ENCODE data around the gene SDC4. TPM values are rescaled to one million over a fixed set of nuclear protein-coding genes. Genes with fewer than 3 reads are reported as not detected.

SDC4 gene
- total RNA-seq, 2 experiments from 2014 or later, result 21.1 to 22.0 TPM

GRCh38 chr20:45318948-45319347 lies 29.3 kb downstream of the SDC4 start:
- ChIA-PET CTCF (interaction anchor here (0.5 to 8.4 kb wide), 33 partner anchors 9 to 461 kb away, joined by 3 to 79 read pairs (median 5); partner anchors contain the start of genes KCNS1, RBPJL and SYS1), POLR2A (interaction anchor here (0.9 to 1.5 kb wide), 4 partner anchors 24 to 119 kb away, joined by 3 read pairs; partner anchors contain the start of gene SYS1)
- Mint-ChIP-seq H3K4me3 (peak overlapping the region; percentile 33), H3K27me3 (peaks cover 16% of the 10 kb centered on the region), H3K9me3 (no peaks in the 10 kb centered on the region), H3K36me3 (ENCODE audit: low read depth) (no peaks in the 10 kb centered on the region), H3K27ac (peak overlapping the region; percentile 85), H3K4me1 (ENCODE audit: low read depth) (peaks cover 33% of the 10 kb centered on the region)
- ATAC-seq (peak; percentile 19), DNase-seq (no peak)
- intact Hi-C loops (cut with micrococcal nuclease), result loop anchor here (2.0 kb wide), 1 partner anchor 118 kb away; no protein-coding TSS in a partner anchor
- TF ChIP-seq CTCF (IDR thresholded peaks at IDR 0.05), result no peak

GRCh38 chr20:45318386-45318939 lies 29.8 kb downstream of the SDC4 start:
- TF ChIP-seq CTCF (IDR thresholded peaks at IDR 0.05), result no peak
- H3K27me3 Mint-ChIP-seq, result peaks cover 21% of the 10 kb centered on the region
- no peak for ATAC-seq
- peak; percentile 44 for DNase-seq
- H3K4me3 Mint-ChIP-seq, result peak overlapping the region; percentile 33
- ChIA-PET CTCF (interaction anchor here (0.9 to 8.4 kb wide), 29 partner anchors 9 to 453 kb away, joined by 3 to 79 read pairs (median 6); partner anchors contain the start of genes KCNS1, RBPJL and SYS1), POLR2A (interaction anchor here (0.9 to 1.5 kb wide), 3 partner anchors 29 to 119 kb away, joined by 3 read pairs; partner anchors contain the start of gene SYS1)
- H3K4me1 Mint-ChIP-seq (ENCODE audit: low read depth), result peaks cover 33% of the 10 kb centered on the region
- peak overlapping the region; percentile 85 for H3K27ac Mint-ChIP-seq
- no peaks in the 10 kb centered on the region for H3K36me3 Mint-ChIP-seq (ENCODE audit: low read depth)
- intact Hi-C loops (cut with micrococcal nuclease), result loop anchor here (2.0 kb wide), 1 partner anchor 118 kb away; no protein-coding TSS in a partner anchor
- no peaks in the 10 kb centered on the region for H3K9me3 Mint-ChIP-seq

- Mint-ChIP-seq H3K4me3 (no peak overlapping the region), H3K27me3 (peaks cover 22% of the 10 kb centered on the region), H3K4me1 (ENCODE audit: low read depth) (peaks cover 33% of the 10 kb centered on the region), H3K9me3 (no peaks in the 10 kb centered on the region), H3K27ac (peak overlapping the region; percentile 85), H3K36me3 (ENCODE audit: low read depth) (no peaks in the 10 kb centered on the region)
- intact Hi-C loops (cut with micrococcal nuclease), result loop anchor here (2.0 kb wide), 1 partner anchor 119 kb away; no protein-coding TSS in a partner anchor
- DNase-seq, result no peak
- TF ChIP-seq CTCF (IDR thresholded peaks at IDR 0.05), result no peak
- no peak for ATAC-seq
- ChIA-PET CTCF (interaction anchor here (0.9 to 8.4 kb wide), 16 partner anchors 11 to 453 kb away, joined by 3 to 79 read pairs (median 11); partner anchors contain the start of genes KCNS1, RBPJL and SYS1), POLR2A (interaction anchor here (1.5 kb wide), 1 partner anchor 45 kb away, joined by 3 read pairs; the partner anchor contains the start of gene SYS1)
Measured at GRCh38 chr20:45317826-45318225, 30.4 kb downstream of the SDC4 start.

GRCh38 chr20:45316150-45317080 lies 31.8 kb downstream of the SDC4 start:
- no peaks in the 10 kb centered on the region for H3K36me3 Mint-ChIP-seq (ENCODE audit: low read depth)
- no peak for ATAC-seq
- H3K4me3 Mint-ChIP-seq, result no peak overlapping the region
- H3K4me1 Mint-ChIP-seq (ENCODE audit: low read depth), result peaks cover 33% of the 10 kb centered on the region
- CTCF ChIA-PET, result interaction anchor here (0.7 to 8.4 kb wide), 10 partner anchors 14 to 454 kb away, joined by 3 to 40 read pairs (median 4); no protein-coding TSS in a partner anchor
- intact Hi-C loops (cut with micrococcal nuclease), result no loop called here
- no peak overlapping the region for H3K27ac Mint-ChIP-seq
- no peak for DNase-seq
- TF ChIP-seq CTCF (IDR thresholded peaks at IDR 0.05), result no peak
- peaks cover 30% of the 10 kb centered on the region for H3K27me3 Mint-ChIP-seq
- POLR2A ChIA-PET, result no interaction called here
- no peaks in the 10 kb centered on the region for H3K9me3 Mint-ChIP-seq

Measured in activated CD8-positive, alpha-beta T cell treated with anti-CD3 and anti-CD28 coated beads for 36 hours (primary cell).